HG02798 (cell line): ENCODE data around the gene SESN1.

Source experiments
- ATAC-seq: cut with Tn5 transposase; IDR thresholded peaks from one replicate; pipeline ENCODE4 v1.9.1; 2021; ENCODE audit warnings: mild to moderate bottlenecking; ENCODE audit not compliant: unreplicated experiment, poor library complexity

SESN1 gene

GRCh38 chr6:109036574-109037294 is 57.9 kb downstream of the SESN1 start:
- no peak for ATAC-seq

GRCh38 chr6:109034526-109034925 is 60.1 kb downstream of the SESN1 start:
- ATAC-seq, result no peak

- ATAC-seq, result no peak
Observed at GRCh38 chr6:109033655-109034054, 61.0 kb downstream of the SESN1 start.

GRCh38 chr6:109031416-109031815 is 63.2 kb downstream of the SESN1 start:
- no peak for ATAC-seq

GRCh38 chr6:109029313-109029712 is 65.3 kb downstream of the SESN1 start:
- no peak for ATAC-seq

- ATAC-seq, result no peak
Observed at GRCh38 chr6:109028439-109028838, 66.2 kb downstream of the SESN1 start.

GRCh38 chr6:109027964-109028363 is 66.7 kb downstream of the SESN1 start:
- ATAC-seq, result no peak

- no peak for ATAC-seq
Observed at GRCh38 chr6:109025639-109026038, 69.0 kb downstream of the SESN1 start.

GRCh38 chr6:109024784-109025183 is 69.9 kb downstream of the SESN1 start:
- ATAC-seq, result no peak

- no peak for ATAC-seq
Observed at GRCh38 chr6:109024368-109024767, 70.3 kb downstream of the SESN1 start.

- no peak for ATAC-seq
Observed at GRCh38 chr6:109023356-109023925, 71.2 kb downstream of the SESN1 start.

GRCh38 chr6:109021870-109022269 is 72.8 kb downstream of the SESN1 start:
- no peak for ATAC-seq

- ATAC-seq, result no peak
Observed at GRCh38 chr6:109019911-109020310, 74.7 kb downstream of the SESN1 start.

- no peak for ATAC-seq
Observed at GRCh38 chr6:109015176-109015575, 79.5 kb downstream of the SESN1 start.

GRCh38 chr6:109014606-109015005 is 80.0 kb downstream of the SESN1 start:
- no peak for ATAC-seq

- ATAC-seq, result no peak
Observed at GRCh38 chr6:109013656-109014305, 80.9 kb downstream of the SESN1 start.

GRCh38 chr6:109010705-109011102 is 83.9 kb downstream of the SESN1 start:
- no peak for ATAC-seq

- no peak for ATAC-seq
Observed at GRCh38 chr6:109009962-109010704, 84.5 kb downstream of the SESN1 start.

GRCh38 chr6:109009236-109009961 is 85.2 kb downstream of the SESN1 start:
- ATAC-seq, result peak; percentile 98

GRCh38 chr6:109008537-109009235 is 86.0 kb downstream of the SESN1 start:
- peak; percentile 20 for ATAC-seq
